Fibroblast of skin of abdomen (primary cell): ENCODE results near the gene TRPV2.

Experiments
- DNase-seq: peaks from one replicate; pipeline ENCODE4 v3.0.0-alpha.2; 2013

Gene TRPV2

DNA sequence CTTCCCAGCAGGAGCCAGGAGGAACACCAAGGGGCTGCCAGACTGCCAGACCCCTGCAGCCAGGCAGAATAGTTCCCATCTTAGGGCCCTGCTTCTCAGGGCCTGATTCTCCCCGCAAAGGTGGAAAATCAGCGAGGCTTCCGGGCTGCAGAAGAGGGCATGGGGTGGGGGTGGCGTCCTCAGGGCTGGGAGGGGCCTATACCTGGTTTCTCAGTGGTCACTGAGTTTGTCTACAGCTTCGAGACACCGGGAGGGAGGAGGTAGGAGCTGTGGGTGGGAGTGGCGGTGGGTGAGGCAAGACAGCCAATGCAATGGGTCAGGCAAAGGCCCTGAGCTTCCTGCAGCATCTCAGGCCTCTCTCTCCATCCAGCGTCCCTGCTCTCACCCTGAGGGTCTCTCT is 62.3 kb downstream of the TRPV2 start:
- DNase-seq, result no peak

DNA sequence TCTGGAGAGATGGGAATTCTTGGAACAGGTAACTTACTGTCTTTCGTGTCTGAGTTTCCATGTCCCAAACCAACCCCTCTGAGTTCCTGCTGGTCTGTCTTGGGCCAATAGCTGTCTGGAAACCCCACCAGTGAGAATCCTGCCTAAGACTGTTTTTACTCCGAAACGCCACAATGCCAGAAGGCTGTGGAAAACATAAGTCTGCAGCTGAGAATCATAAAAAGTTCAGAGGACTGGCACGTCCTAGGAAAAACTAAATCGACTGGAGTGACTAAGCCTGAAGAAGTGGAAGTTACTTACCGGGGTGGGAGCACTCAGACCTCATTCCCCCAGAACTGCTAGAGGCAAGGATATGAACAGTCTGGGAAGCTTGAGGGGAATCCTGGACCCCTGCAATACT is 63.3 kb downstream of the TRPV2 start:
- no peak for DNase-seq

DNA sequence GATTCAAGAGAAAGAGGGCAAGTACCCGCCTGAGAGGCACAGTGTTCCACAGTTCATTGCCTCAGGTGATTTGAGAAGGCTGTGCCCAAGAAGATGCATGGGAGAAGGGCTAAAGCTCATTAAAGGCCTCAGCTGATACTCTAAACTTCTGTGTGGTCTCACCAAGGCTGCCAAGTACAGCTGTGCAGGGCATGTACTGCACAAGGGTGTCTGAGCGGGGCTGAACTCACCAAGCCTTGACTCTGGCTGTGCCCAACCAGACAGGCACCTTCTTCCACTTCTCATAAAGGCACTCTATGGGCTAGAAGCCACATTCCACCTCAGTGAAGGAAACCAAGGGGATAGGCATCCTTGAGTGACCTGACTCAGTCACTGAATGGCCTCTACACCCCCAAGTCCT is 63.9 kb downstream of the TRPV2 start:
- DNase-seq, result no peak

DNA sequence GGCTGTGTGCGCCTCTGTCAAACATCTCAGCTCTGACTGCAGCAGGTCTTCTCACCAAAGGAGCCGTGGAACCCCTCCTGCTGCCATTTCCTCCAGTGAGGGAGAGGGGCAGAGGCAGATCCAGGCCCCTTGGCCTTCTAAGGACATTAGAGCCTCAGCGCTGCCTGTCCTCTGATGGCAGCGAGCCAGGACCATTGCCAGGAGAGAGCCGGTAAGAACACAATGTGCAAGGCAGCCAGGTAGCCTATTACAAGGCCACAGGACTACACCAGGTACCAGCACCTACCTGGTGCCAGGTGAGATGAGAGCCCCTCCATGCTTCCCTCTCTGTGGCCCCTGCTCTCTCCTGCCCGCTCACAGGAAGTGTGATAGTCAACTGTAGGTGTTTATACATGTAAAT is 65.6 kb downstream of the TRPV2 start:
- DNase-seq, result no peak

DNA sequence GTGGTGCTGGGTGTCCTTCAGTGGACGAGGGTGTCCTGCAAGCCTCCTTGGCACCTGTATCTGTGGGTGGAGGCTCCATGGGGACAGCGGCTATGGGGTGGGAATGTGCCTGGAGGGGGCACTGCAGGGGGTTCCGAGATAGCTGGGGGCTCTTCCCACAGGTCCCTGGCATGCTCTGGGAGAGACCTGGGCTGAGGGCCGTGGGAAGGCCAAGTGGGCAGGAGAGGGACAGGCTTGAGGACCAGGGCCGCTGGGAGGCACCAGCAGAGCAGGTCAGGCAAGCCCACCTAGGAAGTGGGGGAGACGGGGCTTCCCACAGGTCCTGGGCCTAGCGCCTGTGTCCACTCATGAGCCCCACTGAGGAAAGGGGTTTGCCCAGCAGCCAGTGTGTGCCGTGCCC is 66.9 kb downstream of the TRPV2 start:
- no peak for DNase-seq

DNA sequence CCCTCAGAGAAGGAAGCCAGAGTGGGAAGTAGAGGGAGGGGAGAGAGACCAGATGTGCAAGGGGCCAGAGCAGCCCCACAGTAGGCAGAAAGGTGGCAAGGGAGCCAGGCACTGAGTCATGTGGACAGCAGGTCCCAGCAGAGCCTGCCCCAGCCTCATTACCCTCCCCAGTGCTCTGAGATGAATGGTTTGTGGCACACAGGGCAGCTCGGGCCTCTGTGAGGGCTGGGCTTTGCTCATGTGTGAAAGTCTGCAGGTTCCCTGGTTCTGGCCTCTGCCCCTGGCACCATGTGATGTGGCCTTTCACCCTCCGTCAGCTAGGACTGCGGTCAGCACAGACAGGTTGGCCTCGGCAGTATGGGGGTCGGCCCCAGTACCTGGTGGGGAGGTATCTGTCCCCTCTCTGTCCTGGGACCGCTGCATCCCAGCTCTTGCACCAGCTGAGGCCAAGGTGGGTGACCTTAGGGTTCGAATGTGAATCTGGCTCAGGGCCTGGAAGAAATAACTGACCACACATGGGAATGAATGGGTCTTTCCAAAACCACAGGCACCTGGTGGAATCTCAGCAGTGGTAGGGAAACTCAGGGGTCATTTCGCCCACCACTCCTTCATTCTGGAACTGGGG is 67.8 kb downstream of the TRPV2 start:
- DNase-seq, result no peak

DNA sequence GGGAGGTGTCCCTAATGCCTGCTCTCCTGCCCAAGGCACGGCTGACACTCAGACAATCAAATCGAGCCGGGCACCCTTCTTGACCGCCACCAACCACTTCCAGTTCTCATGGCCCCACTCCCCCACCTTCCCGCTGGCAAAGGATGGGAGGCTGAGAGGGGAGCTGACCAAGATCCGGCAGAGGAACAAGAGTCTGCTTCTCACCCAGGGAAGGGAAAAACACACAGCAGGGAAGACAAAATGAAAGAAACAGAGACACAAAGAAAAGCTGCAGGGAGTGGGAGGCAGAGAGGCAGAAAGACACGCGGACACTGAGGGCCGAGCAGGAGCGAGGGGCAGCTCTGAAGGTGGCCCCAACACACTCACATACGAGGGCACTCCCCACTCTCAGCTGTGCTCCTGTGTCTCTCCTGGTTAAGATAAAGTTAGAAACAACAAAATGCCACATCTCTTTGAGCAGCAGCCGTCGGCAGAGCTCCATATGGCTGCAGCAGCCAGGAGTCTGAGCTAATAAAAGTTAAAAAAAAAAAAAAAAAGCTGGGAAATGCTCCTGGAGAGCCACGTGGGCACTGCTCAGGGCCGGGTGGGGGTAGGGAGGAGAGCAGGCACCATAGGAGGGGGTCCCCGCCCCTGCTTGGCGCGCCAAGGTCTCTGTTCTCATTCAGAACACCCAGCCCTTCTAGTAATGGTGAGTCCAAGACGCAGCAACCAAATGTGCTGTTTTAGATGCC is 69.2 kb downstream of the TRPV2 start:
- DNase-seq, result no peak
